GM10266 (cell line): ENCODE data around the gene HDAC1.
A peak's percentile ranks its signal among the peaks of the same experiment; 100 is the strongest.

Experiments
- DNase-seq: peaks from one replicate; pipeline ENCODE4 v3.0.0; 2012; ENCODE audit errors: extremely low spot score
- TF ChIP-seq, protein P1 (sequence below): IDR thresholded peaks from 2 replicates; pipeline ENCODE4 v1.5.1; 2012; ENCODE audit warnings: mild to moderate bottlenecking, low read depth; ENCODE audit not compliant: control insufficient read depth, insufficient read depth; ENCODE audit errors: missing control alignments

Gene HDAC1

DNA sequence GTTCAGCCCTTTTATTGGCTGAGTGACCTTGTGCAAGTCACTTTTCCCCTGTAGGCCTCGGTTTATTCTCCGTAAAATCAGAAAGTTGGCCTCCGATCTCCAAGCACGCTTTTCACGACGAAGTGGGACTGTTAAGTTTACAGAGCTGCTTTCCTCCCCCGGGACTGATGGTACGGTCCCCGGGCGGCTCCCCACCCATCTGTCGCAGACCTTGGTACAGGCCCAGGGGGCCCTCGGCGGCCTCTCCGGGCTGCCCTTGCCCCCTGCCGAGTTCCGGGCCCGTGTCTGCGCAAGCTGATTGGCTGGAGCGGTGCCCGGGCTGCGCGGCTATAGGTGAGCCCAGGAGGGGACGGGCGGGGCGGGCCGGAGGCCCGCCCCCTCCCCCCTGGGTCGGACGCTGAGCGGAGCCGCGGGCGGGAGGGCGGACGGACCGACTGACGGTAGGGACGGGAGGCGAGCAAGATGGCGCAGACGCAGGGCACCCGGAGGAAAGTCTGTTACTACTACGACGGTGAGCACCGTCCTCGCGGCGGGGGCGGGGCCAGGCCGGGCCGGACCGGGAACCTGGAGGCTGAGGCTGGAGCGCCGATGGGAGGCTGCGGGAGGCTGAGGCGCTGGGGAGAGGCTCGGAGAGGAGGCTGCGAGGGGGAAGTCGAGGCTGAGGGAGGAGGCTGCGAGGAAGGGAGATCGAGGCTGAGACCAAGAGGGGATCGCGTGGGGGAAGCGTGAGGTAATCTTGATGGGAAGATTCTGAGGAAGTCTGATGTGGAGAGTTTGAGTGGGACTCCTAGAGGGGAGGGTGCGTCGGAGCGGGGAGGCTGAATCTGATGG is at the start of gene HDAC1:
Gene HDAC1 (plus strand): TSS at position 376 of the 831 bp plus-strand sequence. CDS start 87 bp downstream, at position 463.
- TF ChIP-seq, protein P1, sequence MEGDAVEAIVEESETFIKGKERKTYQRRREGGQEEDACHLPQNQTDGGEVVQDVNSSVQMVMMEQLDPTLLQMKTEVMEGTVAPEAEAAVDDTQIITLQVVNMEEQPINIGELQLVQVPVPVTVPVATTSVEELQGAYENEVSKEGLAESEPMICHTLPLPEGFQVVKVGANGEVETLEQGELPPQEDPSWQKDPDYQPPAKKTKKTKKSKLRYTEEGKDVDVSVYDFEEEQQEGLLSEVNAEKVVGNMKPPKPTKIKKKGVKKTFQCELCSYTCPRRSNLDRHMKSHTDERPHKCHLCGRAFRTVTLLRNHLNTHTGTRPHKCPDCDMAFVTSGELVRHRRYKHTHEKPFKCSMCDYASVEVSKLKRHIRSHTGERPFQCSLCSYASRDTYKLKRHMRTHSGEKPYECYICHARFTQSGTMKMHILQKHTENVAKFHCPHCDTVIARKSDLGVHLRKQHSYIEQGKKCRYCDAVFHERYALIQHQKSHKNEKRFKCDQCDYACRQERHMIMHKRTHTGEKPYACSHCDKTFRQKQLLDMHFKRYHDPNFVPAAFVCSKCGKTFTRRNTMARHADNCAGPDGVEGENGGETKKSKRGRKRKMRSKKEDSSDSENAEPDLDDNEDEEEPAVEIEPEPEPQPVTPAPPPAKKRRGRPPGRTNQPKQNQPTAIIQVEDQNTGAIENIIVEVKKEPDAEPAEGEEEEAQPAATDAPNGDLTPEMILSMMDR, result no peak
- DNase-seq, result peak; percentile 98

DNA sequence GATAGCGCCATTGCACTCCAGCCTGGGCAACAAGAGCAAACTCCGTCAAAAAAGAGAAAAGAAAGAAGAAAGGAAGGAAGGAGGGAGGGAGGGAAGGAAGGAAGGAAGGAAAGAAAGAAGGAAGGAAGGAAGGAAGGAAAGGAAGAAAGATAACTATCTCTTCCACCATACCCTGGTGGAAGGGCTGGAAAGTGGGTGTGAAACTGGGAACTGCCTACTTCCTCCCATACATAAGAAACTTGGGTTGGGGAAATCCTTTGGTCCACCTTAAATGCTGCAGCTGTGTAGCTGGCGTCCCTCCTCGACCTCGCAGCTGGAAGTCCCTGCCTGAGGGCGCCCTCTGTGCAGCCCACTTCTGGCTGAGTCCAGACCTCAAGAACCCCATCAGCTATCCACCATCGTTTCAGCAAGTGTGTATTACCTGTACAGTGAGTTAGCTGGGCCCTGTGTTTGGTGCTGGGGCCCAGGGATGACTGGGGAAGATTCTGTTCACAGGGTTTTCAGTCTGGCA is 49.5 kb upstream of the HDAC1 start:
- DNase-seq, result no peak
- TF ChIP-seq, protein P1, result no peak

DNA sequence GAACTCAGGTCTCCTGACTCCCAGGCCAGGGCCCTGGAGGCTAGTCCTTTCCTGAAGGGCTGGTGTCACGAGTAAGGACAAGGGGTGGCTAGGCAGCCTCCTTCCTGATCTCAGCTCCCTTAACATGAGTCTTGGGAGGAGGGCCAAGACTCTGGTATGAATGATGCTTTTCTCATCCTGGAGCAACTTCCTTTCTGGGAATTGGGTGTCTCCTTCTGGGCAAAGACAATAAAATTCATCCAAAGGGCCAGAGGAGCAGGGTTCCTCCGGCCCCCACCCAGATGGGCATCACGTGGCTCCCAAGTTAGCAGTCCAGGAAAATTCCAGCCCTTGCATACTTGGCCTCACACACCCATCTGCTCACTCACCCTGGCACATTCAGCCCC is 45.0 kb upstream of the HDAC1 start, which contains the start of gene FAM167B:
Gene FAM167B (plus strand): TSS at position 335 of the 386 bp plus-strand sequence. CDS start 200 bp downstream, outside the sequence.
- TF ChIP-seq, protein P1, result no peak
- no peak for DNase-seq

DNA sequence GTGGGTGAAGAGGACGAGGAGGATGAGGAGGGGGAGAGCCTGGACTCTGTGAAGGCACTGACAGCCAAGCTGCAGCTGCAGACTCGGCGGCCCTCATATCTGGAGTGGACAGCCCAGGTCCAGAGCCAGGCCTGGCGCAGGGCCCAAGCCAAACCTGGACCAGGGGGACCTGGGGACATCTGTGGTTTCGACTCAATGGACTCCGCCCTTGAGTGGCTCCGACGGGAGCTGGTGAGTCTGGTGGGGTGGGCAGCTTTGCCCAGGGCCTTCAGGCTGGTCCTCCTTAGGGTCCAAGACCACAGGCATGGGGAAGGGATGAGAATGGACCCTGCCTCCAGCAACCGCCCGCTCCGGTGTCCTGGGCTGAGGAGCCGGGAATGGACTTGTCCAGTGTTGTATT is 44.4 kb upstream of the HDAC1 start:
- DNase-seq, result no peak
- TF ChIP-seq, protein P1, result no peak

DNA sequence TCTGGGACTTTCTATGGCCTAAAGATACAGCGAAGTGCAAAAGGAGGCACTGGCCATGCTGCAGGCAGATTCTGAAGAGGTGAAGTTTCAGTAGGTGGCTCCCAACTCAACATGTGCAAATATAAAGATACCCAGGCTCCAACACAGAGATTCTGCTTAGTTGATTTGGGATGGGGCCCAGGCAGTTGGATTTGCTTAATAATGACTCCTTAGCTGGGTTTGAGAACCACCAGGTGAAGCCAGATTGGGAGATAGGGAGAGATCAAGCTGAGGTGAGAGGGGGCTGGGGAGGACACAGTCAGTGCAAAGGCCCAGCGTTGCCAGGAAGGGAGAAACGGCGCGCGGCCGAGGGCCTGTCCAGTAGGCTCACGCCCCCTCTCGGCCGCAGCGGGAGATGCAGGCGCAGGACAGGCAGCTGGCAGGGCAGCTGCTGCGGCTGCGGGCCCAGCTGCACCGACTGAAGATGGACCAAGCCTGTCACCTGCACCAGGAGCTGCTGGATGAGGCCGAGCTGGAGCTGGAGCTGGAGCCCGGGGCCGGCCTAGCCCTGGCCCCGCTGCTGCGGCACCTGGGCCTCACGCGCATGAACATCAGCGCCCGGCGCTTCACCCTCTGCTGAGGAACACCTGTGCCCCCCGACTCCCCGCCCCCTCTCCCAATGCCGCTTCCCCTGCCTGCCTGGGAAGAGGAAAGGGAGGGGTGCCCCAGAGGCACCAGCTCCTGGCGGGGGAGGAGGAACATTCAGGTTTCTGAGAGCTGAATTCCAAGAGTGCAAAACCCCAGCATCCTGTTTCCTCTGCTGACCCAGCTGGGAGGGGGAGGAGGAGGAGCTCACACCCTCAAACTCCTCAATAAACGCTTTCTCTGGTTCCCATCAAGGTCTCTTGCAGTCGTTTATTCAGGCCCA is 43.6 kb upstream of the HDAC1 start:
- peak; percentile 82 for DNase-seq
- TF ChIP-seq, protein P1, result peak; percentile 96

DNA sequence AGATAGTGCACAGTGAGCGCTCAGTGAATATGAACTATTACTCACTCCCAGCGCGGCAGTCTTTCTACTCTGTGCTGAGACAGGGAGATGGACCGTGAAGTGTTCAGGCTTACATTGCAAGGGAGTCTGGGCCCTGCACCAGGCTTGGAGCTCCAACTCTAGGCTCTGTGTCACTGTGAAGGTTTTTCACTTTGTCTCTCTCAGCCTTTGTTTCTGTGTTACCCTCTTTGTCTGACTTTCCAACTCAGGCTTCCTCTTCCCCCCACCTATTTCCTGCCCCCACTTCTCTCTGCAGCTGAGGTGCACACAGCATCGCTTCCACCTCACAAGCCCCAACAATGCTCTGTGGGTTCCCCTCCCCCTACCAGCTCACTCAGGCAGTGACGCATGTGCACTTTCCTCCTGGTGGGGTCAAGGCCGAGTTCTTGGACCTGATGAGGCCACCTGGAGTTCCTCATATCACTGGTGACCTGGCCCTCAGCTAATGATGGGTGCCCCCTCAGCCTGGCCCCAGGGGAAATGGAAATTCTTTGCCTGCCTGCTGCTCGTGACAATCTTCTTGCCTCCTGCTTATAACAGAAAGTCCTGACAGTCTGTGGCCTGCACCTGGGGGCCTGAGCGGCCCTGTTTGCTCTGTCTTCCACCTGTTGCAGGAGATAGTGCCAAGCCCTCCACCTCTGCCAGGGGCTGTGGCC is 41.9 kb upstream of the HDAC1 start:
- TF ChIP-seq, protein P1, result no peak
- DNase-seq, result peak; percentile 85
